ENCODE data around the gene POLR1D.

POLR1D gene

DNA sequence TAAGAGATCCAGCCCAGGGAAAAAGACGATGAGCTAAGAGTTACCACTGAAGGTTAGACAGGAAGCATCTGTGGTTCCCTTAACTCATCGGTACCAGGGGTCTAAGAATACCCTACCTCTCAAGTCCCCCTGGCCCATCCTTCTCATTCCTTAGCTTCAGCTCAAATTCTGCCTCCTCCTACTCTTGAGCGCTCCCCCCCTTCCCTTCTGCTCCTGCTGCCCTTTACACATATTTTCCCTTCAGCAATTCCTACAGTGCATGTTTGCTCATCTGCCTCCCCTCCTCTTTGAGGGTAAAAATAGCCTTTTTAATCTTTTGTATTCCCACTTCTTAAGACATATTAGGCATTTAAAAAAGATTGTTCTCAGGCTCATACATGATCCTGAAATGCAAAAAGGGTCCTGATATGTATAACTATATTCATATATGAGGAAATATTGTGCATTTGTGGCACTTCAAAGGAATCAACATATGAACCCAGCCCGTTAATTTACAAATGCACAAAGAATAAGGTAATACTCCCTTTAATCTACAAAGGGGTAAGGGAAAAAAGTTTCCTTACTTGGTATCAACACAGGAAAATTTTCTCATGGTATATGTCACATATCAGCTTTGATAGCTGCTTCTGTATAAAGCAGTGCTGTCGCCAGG, 34.5 kb upstream of the POLR1D start:
- no peak for TF ChIP-seq CTCF (IDR thresholded peaks at IDR 0.05; ENCODE audit: control insufficient read depth, insufficient read depth, low read depth, low read length, missing control alignments)
- H3K4me3 ChIP-seq (ENCODE audit: control insufficient read depth, low read depth, low read length), result no peak overlapping the region
- no peak for DNase-seq (ENCODE audit: low read depth)

- TF ChIP-seq CTCF (IDR thresholded peaks at IDR 0.05; ENCODE audit: control insufficient read depth, insufficient read depth, low read depth, low read length, missing control alignments), result no peak
- H3K4me3 ChIP-seq (ENCODE audit: control insufficient read depth, low read depth, low read length), result no peak overlapping the region
- DNase-seq (ENCODE audit: low read depth), result no peak
Measured at GRCh38 chr13:27588405-27588804, 33.3 kb upstream of the POLR1D start.

DNA sequence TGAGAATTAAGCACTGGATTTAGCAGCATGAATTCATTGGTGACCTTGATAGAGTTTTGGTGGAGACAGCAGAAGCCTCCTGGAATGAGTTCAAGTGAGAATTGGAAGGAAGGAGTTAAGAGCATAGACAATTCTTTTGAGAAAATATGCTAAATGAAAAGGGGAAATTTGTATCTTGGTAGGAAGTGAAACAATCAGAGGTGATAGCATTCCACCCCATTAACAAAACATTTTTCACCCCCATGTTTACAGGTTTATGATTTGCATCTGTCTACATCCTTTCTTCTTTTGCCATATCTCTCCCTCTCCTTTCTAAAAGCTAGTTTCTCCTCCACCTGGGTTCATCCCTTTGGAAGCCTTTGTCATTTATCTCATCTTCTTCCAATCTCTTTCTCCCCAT, 28.8 kb upstream of the POLR1D start:
- TF ChIP-seq CTCF (IDR thresholded peaks at IDR 0.05; ENCODE audit: control insufficient read depth, insufficient read depth, low read depth, low read length, missing control alignments), result no peak
- DNase-seq (ENCODE audit: low read depth), result no peak
- H3K4me3 ChIP-seq (ENCODE audit: control insufficient read depth, low read depth, low read length), result no peak overlapping the region

DNA sequence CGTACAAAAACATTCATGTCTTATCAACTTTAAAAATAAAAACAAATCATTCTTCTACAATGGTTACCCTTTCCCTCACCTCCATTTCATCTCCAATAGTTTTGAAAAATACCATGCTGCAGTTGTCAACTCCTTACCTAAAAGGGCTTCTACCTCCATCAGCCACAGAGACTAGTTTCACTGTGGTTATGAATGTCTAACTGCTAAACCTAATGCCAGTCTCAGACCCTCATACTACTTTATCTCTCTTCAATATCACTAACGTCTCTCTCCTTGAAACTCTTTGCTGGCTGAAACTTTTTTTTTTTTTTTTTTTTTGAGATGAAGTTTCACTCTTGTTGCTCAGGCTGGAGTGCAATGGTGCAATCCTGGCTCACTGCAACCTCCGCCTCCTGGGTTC, 28.4 kb upstream of the POLR1D start:
- no peak overlapping the region for H3K4me3 ChIP-seq (ENCODE audit: control insufficient read depth, low read depth, low read length)
- TF ChIP-seq CTCF (IDR thresholded peaks at IDR 0.05; ENCODE audit: control insufficient read depth, insufficient read depth, low read depth, low read length, missing control alignments), result no peak
- DNase-seq (ENCODE audit: low read depth), result no peak

DNA sequence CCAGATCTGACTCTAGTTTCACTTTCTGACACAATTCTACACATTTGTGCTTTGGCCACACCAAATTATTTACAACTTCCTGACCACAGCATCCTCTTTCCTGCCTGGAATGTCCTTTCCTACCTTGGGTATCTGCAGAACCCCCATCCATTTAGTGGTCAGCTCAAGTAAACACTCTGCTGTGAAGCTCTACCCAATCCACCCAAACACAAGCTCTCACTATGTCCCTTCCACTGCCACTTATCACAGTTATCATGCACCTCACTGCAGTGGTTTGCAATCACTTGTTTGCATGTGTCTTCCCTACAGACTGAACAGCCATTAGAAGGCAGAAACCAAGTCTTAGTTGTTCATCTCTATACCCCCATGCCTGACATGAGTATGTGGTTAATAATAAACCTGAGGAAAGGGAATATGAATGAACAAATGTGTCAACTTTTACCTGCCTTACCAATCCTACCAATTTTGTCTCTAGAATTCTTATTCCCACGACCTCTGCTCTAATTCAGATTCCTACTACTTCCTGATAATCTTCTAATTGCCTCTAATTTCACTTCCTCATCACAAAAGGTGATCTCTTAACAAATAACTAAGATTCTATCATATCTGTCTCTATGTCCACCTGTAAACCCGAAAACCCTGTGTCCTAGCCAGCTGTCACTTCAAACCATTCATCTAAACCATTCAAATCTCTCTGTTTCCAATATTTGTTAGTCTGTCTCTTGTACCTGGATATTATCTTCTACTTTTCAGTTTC, 26.5 kb upstream of the POLR1D start:
- DNase-seq (ENCODE audit: low read depth), result no peak

GRCh38 chr13:27599096-27599495, 22.6 kb upstream of the POLR1D start:
- no peak for TF ChIP-seq CTCF (IDR thresholded peaks at IDR 0.05; ENCODE audit: control insufficient read depth, insufficient read depth, low read depth, low read length, missing control alignments)
- no peak for DNase-seq (ENCODE audit: low read depth)

More for the DNA sequence above, 26.5 kb upstream of the POLR1D start:
- TF ChIP-seq CTCF (IDR thresholded peaks at IDR 0.05; ENCODE audit: control insufficient read depth, insufficient read depth, low read depth, low read length, missing control alignments), result no peak
- H3K4me3 ChIP-seq (ENCODE audit: control insufficient read depth, low read depth, low read length), result no peak overlapping the region

More at GRCh38 chr13:27599096-27599495, 22.6 kb upstream of the POLR1D start:
- H3K4me3 ChIP-seq (ENCODE audit: control insufficient read depth, low read depth, low read length), result no peak overlapping the region
